Activated CD8-positive, alpha-beta memory T cell treated with anti-CD3 and anti-CD28 coated beads for 1 hour (primary cell): ENCODE data around the gene BMI1.
A peak's percentile ranks its signal among the peaks of the same experiment; 100 is the strongest.
"Not testable (repeated sequence)": the region's sequence is repeated elsewhere in the genome, so short reads cannot be mapped to it uniquely, and the experiment has no call there.

Source experiments
- DNase-seq, 2 donors: peaks; one replicate each; pipeline ENCODE4 v3.0.0-alpha.2; 2020; ENCODE audit warnings: low read depth in 1 of 2; ENCODE audit errors: extremely low read depth in 1 of 2

BMI1 gene

DNA sequence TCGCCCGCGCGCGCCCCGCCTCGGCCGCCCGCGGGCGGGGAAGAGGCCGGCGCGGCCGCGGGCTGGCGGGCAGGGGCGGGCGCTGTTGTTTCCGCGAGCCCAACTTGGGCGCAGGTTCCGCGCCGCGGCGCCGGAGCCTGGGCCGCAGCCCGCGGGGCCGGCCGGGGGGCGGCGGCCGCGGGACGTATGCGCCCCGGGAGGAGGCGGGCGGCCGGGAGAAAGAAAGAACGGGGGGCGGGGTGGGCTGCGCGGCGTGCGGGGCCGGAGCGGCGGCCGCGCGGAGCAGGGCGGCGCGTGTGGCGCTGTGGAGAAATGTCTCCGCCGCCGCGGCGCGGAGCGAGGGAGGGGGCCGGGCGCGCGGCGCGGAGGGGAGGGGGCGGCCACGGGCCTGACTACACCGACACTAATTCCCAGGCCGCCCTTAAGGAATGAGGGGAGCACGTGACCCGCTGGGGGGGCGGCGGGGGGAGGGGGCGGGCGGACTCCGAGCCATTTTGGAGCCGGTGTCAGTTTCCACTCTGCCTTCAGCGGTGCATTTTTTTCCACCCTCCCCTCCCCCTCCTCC, at the start of gene BMI1:
Gene BMI1, plus strand, starts transcription at position 509 of the 565 bp plus-strand sequence. CDS start 5,351 bp downstream, outside the sequence.
- DNase-seq = no peak

DNA sequence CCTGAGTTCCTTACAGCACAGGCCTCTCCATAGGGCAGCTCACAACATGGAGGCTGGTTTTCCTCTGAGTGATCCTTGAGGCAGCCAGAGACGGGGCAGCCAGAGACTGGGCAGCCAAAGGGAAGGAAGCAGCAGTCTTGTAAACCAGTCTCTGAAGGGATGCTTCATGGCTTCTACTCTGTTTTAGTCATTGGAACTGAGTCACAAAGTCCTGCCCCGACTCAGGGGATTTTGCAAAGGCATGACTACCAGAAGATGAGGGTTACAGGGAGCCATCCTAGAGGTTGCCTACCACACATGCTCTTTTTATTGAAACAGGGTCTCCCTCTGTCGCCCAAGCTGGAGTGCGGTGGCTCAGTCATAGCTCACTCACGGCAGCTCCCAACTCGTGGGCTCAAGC, 49.1 kb upstream of the BMI1 start:
- no peak for DNase-seq

DNA sequence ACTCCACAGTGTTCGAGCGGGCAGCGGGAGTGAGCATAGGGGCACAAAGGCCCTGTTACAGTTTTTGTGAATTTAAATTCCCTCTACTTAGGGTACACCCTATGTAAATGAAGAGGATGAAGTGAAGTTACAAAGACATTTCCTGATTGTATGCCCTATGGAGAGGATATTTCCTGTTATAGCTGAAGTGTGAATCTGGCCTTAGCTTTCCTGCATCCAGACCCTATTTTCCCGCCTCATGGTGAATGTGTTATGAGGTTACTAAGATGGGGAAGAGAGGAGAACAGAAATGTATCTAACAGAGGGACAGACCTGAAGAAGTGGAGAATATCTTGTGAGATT, 42.5 kb upstream of the BMI1 start:
- DNase-seq = no peak

DNA sequence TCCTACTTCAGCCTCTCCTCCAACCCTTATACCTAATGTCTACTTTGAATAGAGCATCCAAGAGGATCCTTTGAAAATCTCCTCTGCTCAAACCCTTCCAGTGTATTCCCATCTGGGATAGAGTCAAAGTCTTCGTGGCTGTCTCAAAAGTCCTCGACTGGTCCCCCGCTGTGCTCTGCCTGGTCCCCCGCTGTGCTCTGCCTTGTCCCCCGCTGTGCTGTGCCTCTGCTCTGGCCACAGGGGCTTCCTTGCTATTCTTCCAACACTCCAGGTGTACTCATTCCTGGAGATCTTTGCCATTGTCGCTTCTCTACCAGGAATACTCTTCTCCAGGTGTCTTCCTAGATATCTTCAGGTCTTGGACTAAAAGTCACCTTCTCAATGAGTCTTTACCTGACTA, 40.8 kb upstream of the BMI1 start:
- DNase-seq = no peak

DNA sequence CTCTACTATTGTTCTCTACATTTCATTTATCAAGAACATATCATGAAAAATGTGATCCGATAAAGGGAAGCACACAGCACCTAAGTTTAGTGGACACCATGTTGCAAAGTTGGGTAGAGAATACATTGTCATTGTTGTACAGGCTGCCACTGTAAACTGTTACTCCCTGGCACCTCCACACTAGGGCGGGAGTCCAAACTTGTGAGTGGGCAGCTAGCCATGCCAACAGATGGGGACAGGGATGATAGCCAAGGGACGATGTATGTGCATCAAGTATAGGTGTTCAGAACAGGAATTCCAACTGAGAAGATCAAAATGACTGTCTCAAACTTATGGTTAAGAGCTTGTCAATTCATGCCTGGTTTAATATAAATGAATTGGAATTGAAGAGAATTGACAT, 35.8 kb upstream of the BMI1 start:
- DNase-seq = no peak

DNA sequence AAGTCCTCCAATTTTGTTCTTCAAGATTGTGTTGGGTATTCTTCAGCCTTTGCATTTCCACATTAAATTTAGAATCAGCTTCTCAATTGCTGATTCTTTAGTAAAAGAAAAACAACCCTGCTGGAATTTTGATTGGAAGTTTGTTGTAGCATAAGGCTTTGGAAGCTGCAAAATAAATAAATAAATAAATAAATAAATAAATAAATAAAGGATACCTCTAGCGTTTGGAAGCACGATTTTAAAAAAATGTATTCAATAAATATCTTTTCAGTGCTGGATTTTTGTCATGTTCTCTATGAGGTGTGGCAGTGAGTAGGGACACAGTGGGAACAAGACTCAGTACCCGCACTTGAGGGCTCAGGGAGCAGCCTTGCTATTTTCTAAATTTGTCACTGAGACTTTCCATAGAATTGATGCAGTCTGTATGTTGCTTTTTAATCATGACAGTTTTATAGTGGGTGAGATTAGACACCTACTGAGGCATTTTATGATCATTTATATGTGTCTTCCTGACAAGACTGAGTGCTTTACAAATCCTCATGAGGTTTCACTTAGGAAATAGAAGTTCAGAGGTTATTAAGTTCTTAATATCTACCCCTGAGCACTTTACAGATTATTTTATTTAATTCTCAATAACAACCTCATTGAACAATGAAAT, 27.0 kb upstream of the BMI1 start:
- DNase-seq = no peak

DNA sequence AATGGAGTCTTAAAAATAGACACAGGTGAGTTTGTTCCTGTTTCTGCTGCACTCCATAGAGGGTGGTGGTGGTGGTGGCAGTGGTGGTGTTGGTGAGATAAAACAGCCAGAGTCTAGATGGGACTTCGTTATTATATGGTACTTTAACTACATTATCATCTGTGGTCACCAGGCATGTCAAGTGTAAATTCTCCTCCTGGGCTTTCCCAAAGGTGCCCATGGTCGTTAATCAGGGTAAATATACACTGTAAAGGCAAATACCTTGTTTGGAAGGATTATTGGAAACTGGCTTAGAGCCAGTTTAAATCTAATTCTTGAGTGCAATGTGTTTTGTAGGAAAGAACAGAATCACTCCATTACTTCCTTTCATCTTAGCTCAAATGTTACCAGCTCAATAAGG, 26.2 kb upstream of the BMI1 start:
- no peak for DNase-seq

DNA sequence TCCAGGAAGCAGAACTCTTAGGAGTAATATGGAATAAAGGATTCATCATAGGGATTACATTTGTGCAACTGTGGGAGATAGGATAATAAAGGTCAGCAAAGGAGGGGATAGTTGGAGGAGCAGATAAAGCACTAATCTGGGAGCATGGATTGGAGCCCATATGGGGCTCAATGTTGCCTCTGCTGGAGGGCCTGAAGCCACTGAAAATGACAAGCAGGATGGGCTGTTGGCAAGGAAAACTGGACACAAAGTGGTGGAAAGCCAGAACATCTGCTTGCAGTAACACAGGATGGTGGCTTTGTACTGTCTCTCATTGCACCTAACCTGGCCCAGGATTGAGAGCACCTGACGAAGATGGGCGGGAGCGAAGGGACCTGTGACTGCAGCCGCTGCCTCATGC, 19.7 kb upstream of the BMI1 start:
- no peak for DNase-seq

DNA sequence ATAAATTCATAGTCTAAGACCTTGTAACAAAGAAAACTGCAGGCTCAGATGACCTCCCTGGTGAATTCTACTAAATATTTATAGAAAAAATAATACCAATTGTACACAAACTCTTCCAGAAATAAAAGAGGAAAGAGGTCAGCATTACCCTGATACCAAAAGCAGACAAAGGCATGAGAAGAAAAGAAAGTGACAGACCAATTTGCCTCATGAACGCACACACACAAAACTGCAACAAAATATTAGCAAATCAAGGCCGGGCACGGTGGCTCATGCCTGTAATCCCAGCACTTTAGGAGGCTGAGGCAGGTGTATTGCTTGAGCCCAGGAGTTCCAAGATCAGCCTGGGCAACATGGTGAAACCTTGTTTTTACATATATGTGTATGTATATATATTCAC, 17.4 kb upstream of the BMI1 start:
- DNase-seq = no peak

DNA sequence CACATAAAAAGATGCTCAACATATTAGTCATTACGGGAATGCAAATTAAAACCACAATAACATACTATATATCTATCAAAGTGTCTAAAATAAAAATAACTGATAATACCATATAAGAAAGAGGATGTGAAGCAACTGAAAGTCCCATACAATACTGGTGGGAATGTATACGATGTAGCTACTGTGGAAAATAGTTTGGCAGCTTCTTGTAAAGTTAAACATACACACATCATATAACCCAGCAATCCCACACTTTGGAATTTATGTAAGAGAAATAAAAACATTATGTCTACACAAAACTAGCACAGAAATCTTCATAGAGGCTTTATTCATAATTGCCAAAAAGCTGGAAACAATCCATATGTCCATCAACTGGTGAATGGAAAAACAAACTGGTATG, 15.2 kb upstream of the BMI1 start:
- DNase-seq = no peak

DNA sequence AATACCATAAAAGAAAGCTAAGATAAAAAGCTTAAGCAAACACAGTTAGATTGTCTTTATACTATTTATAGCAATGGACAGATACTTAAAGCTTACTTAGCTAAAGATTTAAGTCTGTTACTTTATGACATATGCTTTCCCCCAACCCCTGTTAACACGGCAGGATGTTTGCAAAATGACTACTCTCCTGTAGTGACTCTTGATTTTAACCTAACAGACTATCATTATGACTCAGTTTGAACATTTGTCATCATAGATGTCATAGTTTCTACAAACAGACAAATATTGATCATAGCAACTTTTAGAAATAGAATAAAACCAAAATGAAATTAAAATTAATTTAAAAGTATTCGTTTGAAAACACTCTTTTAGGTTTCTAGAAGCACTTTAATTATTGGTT, 12.5 kb upstream of the BMI1 start:
- no peak for DNase-seq

DNA sequence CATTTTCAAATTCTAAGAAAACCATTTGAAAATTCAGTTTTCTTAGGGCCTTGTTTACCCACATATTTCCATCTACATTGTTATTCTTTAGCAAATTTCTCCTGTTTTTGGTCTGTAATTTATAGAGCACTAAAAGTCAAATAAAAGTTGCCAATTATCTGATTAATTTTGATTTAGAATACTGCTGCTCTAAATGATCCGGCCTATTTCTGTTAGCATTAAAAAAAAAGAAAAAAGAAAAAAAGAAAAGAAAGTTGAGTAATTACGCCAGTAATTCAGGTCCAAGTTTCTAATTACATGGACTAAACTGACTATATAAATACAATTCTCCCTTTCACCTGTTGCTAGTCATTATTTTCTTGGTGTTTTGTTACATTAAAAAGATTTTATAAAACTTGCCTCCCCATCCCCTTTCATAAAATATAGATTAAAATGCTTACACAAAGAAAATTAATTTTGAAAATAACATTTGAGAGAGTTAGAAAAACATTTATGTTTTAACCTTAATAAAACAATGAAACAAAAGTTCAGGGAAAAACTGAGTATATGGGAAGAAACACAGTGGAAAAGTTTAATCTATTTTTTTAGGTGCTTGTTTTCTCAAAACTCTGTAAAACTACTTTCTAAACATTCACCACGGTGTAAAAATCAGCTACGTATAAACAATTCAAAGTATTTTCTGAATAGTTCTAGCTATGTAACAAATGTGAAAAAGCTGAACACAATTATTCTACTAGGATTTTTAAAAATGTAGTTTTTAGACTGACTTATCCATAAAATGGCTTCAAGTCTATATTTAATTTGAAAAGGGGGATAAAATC, 11.5 kb upstream of the BMI1 start:
- no peak for DNase-seq

DNA sequence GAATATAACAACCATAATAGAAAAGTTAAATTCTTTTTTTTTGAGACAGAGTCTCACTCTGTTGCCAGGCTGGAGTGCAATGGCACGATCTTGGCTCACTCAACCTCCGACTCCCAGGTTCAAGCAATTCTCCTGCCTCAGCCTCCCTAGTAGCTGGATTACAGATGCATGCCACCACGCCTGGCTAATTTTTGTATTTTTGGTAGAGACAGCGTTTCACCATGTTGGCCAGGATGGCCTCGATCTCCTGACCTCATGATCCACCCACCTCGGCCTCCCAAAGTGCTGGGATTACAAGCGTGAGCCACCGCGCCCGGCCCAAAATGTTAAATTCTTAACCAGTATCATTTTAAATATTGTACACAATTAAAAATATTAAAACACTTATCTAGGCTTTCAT, 10.9 kb upstream of the BMI1 start:
- not testable (repeated sequence) for DNase-seq

DNA sequence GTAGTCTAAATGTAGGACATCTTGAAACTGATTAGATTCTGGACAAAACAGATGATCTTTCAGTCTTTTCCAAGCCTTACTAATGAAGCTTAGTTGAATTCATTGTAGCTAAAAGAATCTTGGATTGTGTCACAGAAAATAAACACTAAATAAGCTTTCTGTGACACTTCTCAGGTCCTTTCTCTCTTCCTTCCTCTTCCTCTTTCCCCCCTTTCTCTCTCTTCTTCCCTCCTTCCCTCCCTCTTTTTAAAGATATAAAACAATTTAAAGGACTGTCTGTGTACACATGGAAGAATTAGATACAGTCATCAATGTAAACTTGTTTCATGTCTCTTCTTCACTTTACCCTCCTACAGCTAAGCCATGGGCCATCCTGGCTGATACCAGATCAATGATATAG, 10.0 kb upstream of the BMI1 start:
- no peak for DNase-seq

DNA sequence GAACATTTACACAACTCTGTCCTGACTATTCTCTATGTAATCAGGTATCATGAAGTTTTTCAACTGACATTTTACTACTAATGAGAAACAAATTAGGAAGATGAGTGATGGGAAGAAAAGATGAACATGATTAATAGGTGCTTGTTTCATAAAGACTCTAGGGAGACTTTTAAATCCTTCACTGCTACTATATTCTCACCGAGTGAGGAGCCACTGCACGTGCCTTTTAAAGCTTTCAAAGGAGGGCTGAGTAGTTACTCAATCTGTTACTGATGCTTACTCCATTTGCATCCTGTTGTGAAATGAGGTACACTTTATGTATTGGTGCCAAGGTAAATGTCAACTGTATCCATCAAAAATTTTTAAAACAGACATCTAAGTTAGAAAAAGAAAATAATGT, 6.0 kb upstream of the BMI1 start:
- no peak for DNase-seq

DNA sequence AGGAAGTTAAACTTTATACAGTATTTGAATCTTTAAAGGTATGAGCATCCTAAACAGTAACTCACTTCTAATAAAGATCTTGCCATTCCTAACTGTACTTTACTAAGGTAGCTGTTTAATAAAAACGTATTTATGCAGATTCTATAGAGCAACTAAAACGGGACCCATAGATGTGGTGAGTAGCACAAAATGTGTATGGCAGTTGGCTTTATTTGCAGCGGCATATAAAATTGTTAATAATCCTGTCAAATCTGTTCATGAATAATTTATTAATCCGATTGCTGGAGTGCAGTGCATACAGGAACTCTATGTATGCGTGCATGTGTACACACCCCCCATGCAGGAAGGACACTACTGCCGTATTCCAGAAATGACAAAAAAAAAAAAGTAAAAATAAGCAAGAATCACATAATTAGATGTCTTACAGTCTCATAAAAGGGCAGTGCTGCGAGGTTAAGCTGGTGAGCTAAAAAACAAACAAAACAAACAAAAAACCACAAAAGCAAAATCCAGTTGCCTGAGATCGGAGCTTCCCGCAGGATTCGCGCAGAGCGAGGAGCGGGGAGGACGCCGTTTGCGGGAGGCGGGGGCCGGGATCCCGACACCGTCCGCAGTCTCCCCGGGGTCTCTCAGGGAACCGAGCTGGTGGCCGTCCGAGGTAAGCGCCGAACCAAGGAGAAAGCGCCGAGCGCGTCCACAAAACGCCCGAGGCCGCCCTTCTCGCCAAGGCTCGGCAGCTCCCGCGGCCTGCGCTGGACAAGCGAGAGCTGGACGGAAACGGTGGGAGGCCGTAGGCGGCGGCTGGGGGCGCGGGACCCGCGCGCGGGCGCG, 5.2 kb upstream of the BMI1 start:
- DNase-seq = no peak

DNA sequence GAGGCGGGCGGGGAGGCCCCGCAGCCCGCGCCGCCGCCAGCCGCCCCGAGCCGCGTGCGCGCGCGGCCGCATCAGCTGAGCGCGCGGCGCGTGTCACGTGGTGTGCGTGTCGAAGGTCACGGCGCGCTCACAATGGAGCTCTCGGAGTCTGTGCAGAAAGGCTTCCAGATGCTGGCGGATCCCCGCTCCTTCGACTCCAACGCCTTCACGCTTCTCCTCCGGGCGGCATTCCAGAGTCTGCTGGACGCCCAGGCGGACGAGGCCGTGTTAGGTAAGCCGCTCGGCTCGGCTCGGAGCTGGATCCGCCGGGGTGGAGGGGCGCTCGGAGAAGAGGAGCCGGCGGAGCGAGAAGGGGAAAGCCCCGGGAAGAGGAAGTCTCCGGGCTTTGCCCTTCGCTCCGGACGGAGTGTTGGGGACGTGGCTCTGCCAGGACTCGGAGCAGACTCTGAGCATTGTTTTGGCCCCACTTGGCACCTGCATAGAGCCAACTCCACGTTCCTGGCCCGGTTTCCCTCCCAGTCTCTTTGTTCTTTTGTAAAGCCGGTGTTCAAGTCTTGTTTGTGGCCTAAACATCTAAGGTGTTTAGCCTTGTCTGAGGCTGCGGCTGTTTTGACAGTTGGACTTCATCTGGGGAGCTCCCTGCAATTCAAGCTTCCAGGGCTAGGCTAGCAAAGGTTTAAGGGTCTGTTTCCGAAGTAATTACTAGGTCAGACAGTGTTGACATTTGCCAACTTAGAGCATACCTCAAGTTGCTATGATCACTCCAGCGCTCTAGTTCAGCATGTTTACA, 4.4 kb upstream of the BMI1 start, which contains the start of gene COMMD3:
Gene COMMD3, plus strand, starts transcription at position 103 of the 790 bp plus-strand sequence. Its CDS starts 30 bp downstream, at position 133.
- DNase-seq = peak in 1 of 2 donors; percentile 71

DNA sequence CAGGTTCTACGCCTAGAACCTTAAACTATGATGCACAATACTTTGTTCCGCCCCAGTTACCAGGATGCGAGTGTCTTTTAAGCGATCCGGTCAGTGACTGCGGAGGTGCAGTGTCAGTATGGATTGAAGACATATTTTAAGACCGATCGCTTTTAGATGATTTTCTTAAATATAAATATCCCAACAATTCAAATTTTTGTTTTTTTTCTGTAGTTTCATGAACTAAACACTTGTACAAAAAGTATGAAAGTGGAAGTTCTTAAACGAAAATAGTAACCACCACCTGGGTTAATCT, 3.9 kb upstream of the BMI1 start:
- no peak for DNase-seq

DNA sequence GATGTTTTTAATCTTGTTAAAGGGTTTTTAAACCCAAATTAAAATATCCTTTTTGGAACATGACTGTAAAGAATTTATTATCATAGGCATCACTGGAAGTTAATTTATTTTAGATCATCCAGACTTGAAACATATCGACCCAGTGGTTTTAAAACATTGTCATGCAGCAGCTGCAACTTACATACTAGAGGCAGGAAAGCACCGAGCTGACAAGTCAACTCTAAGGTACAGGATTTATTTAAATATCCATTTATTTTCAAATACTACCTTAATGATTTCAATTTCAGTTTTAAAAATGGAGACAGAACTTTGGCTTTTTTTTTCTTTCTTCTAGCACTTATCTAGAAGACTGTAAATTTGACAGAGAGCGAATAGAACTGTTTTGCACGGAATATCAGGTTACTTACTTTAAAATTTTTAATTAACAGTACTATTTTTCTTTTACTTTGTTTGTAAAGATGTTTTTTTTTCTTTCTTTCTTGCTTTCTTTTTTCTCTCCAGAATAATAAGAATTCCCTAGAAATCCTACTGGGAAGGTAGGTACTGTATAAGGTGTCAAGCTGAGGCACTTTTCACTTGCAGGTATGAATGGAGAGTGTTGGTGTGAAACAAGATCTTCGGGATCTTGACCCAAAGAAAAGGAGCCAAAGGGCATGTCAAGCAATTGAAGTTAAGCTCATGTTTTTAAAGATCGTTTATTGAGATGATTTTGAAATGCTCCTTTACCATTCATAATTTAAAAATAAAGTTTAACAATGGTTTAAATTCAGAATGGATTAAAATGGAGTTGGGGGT, 2.9 kb upstream of the BMI1 start:
- no peak for DNase-seq

DNA sequence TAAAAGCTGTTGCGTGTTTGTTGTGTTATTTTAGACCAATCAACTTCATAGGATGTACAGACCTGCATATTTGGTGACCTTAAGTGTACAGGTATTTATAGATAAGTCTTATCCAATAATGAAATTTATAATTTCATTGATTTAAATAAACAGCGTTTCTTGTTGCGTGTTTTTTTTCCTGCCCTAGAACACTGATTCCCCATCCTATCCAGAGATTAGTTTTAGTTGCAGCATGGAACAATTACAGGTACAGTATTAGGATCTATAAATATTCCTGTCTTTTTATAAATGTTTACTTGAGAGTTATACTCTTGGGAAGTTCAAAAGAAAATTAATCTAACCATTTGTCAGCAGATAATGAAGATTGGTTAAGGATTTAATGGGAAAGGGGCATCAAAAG, 2.1 kb upstream of the BMI1 start:
- DNase-seq = no peak
